Ishikawa (cell line): Measurements from ENCODE around the gene SBF2.

ENCODE experiments used
- CEBPB ChIP-seq: IDR thresholded peaks from 2 replicates; pipeline ENCODE4 v1.6.1; 2012
- MAX ChIP-seq: IDR thresholded peaks from 2 replicates; pipeline ENCODE4 v1.6.1; 2012
- RAD21 ChIP-seq: IDR thresholded peaks from 2 replicates; pipeline ENCODE4 v1.6.1; 2012; ENCODE audit warnings: low read depth

GRCh38 chr11:9886595-9886994 is 407.4 kb downstream of the SBF2 start:
- TF ChIP-seq MAX (no peak), RAD21 (no peak), CEBPB (no peak)
